Embryonic facial prominence (tissue), 1 donor: ENCODE results near the gene ANKS1B.
"Not testable (repeated sequence)": the region's sequence is repeated elsewhere in the genome, so short reads cannot be mapped to it uniquely, and the experiment has no call there.

ENCODE experiments used
- DNase-seq: peaks from one replicate; pipeline ENCODE4 v3.0.0-alpha.2; 2016; ENCODE audit errors: extremely low spot score

Gene ANKS1B

DNA sequence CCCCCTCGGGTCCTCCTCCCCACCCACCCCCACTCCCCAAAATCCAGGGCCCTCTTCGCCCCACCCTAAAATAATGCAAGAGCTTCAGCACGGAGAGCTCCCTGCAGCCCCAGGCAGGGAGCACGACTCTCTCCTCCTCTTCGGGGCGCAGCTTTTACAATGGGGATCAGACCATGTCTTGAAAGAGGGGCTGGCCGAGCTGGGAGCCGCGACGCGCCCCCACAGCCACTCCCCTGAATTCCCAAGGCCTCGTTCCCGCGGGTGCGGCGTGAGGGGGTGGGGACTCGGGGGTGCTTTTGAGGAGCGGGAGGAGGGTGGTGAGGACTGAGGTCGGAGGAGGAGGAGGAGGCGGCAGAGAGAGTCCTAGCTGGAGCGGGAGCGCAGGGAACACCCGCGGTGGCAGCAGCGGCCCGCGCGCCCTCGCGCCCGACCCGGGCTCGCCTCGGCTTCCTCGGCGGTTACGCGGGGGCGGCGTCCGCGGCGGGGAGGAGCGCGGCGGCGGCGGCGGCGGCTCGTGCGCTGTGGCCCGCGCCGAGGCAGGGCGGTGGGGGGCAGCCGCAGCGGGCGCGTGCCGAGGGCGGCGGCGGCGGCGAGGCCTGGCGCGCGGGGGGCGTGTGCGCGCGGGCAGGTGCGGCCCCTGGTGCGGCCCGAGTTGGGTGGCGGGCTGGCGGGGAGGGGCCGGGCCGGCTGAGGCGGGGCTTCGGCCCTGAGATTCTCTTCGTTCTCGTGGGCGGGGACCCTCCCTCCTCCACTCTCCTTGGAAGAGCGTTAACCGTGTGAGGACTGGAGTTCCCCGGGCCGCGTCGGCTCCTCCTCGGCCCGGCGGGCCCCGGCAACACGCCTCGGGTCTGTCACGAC, at the start of gene ANKS1B:
TSS of gene ANKS1B (minus strand) at position 666 of the 858 bp plus-strand sequence. CDS start 699 bp downstream, outside the sequence.
- no peak for DNase-seq

DNA sequence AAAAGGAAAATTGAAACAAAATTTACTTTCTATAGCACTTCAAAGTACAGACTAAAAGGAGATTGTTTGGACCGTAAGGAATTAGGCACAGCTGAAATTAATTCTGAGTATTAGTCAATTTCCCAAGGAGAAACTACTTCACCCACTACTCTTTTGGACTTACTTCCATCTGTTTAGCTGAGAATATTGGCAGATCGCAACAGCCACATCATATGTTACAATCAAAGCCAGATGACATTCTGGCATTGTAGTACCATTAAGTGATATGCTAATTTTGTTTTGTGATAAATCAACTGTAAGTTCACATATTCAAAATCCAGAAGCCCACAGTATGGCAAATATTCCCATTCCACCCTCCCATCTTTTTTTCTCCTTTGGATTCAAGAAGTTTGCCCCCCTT, 47.1 kb upstream of the ANKS1B start:
- no peak for DNase-seq

DNA sequence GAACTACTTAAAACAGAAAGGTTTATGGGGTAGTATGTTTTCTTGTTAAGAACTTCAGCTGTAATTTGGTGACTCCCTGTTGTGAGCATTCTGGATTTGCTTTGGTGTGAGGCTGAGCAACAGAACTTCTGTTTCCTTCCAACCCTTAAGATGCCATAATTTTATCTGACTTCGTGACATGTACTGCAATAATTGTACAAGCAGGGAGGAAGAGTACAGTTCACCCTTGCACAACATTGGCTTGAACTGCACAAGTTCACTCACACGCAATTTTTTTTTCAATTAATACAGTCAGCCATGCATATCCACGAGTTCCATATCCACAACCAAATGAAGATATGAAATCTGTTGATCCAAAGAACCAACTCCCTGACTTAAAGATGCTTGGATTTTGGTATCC, 42.9 kb upstream of the ANKS1B start:
- DNase-seq, result no peak

DNA sequence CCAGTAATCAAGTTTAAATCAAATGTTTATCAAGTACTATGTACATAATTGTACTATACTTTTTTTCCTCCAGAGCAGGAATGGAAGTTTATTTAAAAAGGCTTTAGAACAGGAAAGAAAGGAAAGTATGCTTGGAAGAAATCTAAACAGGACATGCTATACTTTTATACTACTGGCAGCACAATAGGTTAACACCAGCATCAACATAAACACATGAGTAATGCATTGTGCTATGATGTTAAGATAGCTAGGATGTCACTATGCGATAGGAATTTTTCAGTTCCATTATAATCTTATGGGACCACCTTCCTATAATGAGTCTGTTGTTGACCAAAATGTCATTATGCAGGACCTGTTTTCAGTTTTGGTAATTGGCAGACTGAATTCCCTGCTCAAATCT, 41.5 kb upstream of the ANKS1B start:
- no peak for DNase-seq

DNA sequence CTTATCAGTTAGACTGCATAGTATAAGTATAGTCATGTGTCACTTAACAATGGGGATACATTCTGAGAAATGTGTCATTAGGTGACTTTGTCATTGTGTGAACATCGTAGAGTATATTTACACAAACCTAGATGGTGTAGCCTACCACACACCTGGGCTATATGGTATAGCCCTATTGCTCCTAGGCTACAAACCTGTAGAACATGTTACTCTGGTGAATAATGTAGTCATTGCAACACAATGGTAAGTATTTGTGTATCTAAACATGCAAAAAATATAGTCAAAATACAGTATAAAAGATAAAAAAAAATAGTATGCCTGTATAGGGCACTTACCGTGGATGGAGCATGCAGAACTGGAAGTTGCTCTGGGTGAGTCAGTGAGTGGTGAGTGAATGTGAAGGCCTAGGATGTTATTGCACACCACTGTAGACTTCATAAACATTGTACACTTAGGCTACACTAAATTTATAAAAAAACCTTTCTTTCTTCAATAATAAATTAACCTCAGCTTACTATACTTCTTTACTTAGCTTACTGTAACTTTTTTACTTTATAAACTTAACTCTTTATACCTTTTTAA, 40.3 kb upstream of the ANKS1B start:
- DNase-seq, result no peak

DNA sequence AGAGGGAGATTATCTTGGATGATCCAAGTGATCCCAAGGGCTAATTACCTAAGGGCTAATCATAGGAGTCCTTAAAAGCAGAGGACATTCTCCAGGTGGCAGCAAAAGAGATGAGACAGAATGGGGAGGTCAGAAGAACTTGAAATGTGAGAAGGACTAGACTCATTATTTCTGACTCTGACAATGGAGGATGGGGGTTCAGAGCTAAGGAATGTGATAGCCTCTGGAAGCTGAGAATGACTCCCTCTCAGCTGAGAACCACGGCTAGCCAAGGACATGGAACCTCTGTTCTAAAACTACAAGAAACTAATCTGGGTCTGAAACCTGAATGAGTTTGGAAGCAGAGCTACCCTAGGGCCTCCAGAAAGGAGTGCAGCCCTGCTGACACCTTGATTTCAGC, 35.6 kb upstream of the ANKS1B start:
- DNase-seq, result no peak

DNA sequence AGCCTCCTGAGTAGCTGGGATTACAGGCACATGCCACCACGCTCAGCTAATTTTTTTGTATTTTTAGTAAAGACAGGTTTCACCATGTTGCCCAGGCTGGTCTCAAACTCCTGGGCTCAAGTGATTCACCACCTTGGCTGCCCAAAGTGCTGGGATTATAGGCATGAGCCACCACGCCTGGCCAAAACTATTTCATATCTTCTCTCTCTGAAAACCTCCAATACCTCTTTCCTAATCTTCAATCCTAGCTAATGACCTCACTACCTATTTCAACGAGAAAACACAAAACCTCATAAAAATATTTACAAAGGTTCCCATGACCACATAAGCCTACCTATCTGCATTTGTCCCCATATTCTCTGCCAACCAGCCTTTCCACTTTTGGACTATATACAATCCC, 32.3 kb upstream of the ANKS1B start:
- DNase-seq, result no peak

DNA sequence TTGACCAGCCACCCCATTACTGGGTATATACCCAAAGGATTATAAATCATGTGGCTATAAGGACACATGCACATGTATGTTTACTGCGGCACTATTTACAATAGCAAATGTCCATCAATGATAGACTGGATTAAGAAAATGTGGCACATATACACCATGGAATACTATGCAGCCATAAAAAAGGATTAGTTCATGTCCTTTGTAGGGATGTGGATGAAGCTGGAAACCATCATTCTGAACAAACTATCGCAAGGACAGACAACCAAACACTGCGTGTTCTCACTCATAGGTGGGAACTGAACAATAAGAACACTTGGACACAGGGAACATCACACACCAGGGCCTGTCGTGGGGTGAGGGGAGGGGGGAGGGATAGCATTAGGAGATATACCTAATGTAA, 31.6 kb upstream of the ANKS1B start:
- DNase-seq, result not testable (repeated sequence)

DNA sequence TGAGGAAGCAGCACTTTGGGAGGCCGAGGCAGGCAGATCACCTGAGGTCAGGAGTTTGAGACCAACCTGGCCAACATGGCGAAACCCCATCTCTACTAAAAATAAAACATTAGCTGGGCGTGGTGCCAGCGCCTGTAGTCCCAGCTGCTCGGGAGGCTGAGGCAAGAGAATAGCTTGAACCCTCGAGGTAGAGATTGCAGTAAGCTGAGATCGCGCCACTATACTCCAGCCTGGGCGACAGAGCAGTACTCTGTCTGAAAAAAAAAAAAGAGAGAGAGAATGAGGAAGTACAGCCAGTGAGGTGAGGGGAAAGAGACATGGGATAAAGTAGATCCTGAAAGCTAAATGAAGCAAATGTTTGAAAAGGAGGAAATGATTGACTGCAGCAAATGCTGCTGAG, 21.1 kb upstream of the ANKS1B start:
- not testable (repeated sequence) for DNase-seq

DNA sequence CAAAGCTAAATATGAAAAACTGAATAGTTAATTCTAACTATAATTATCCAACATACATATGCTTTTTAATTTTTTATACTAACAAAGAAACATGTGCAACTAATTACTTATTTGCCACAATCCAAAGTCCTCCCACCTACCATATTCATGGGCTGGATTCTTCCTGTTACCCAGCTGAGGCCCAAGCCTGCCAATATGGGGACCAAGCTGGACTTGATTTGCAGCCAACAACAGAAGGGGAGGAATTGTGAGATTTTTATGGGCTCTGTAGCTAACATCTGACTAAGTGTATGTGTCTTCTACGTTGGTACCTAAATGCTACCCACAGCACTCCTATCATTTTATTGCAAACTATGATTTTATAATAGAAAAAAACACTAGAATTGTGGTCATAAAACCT, 13.1 kb upstream of the ANKS1B start:
- DNase-seq, result no peak

DNA sequence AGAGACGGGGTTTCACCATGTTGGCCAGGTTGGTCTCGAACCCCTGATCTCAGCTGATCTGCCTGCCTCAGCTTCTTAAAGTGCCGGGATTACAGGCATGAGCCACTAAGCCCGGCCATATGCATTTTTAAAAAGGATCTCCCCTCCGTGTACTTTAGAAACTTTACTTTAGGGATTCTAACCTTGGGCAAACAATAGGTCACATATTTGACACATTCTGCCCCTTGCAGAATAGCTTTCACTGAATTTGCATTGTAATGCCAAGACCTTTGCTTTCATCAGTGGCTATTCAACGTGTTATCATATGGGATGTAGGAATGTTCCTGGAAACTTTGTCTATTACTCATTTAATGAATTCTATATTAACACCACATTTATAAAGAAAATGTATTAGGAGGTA, 11.4 kb upstream of the ANKS1B start:
- no peak for DNase-seq

DNA sequence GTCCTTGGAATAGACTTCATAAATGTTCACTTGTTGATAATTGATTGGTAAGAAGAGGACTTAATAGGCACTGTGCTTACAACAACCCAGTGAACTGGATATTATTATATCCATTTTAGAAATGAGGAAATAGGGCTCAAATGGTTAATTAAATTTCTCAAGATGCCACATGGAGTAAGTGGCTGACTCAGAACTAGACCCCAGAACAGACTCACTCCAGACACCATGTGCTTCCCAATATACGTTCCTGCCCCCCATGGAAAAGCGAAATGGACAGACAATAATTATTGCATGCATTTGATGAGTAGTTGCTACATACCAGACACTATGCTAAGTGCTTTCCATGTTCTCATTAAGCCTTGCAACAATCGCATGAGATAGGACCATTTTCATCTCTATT, 895 bp upstream of the ANKS1B start:
- no peak for DNase-seq

DNA sequence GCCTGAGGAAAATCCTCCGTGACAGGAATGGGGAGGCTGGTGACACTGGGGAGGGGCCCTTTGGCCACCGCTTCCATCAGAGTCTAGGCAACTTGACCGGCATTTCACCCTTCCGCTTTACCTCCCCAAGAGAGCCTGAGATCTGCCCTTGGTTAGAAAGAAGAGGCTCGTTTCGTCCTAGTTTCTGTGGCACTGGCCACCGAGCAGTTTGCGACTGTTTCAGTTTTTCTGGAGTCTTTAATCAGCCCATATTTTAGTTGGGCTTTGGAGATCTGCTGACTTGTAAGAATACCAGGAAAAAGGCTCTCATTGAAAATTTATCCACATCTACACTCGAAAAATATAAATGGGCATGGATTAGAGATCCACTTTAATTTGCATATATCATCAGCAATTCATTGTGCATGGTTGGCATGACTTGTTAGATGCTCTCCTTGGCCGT, 414 bp upstream of the ANKS1B start:
- DNase-seq, result no peak

DNA sequence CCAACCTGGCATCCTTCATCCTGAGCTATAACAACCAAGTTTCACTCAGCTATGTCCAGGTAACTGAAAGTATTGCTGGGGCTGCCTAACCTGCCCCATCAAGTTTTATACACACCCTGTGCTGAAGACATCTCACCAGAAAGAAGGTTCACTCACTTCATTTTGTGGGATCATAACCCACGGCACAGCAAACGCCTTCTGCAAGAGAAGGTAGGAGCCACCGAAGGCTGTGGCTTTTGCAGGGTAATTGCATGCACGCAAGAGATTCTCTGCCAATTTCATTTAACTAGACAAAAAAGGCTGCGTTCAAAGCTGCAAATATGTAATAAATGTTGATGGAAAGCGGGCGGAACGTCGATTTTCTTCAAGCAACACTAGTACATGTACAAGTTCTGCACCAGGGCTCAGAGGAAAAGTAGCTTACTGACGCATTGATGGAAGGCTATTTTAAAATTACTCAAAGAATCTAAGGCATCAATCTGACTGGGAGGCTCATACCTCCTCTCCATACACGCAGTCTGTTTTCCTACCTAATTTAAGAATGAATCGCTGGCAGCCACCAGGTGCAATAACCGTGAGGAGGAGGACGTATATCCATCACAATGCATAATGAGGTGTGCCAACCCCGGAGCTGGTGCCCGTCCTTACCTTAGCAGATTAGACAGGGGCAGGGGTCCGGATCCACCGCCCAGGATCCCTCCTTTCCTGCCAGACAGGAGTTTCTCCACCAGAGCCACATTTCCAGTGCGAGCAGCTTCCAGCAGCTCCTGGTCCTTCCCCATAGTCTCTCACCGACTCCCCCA, 1.1 kb downstream of the ANKS1B start:
- DNase-seq, result no peak

DNA sequence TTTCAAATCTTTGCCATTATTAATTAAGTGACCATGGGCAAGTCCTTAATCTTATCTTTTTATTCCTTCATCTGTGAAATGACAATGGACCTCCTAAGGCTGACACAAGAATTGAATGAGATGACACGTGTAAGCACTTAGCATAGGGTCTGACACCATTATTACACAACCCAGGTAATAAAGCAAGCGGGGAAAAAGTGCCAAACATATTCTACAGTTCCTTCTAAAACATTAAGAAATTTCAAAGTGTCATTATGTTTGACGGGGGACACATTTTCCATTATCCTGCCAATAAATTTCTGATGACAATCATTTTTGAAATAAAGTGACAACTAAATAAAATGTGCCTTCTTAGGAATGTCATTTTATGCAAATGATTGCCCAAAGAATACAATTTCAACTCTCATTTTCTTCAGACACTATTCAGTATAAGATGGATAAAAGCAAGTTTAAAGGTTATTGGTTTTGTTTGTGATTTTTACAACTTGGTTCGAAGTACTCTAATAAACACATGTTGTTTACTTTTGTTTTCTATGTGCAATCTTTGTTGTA, 3.0 kb downstream of the ANKS1B start:
- DNase-seq, result no peak

DNA sequence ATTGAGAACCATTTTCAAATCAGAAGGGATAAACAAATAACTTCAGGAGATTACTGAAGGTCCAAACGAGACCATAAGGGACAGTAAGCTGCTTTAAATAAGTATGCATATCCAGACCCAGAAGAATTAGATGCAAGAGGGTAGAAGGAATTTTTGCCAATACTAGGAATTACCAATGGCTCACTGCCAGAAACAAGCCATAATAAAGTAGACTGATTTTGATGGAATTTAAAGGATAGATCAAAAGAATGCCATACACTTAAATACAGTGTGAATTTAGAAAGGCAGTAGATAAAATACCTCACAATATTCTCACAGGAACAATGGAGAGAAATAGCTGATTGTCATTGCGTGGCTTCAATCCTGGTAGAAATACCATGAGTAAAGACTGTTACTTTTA, 5.3 kb downstream of the ANKS1B start:
- DNase-seq, result no peak

DNA sequence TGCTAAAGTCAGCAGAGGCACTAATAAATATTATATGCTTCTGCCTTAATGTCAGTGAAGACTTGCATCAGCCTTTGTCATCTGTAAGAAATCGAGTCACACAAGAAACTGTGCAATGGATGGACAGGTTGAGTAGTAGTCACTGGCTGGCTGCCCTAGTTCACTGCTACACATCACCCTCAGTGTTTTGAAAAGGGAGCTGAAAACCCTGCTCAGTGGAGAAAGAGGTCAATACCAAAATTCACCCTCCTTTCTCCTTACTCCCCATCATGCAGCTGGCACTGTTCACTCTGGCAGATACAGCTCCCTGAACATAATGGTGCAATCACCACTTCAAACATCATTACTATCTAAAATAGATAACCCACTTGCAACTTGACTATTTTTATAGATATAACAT, 6.6 kb downstream of the ANKS1B start:
- DNase-seq, result no peak

DNA sequence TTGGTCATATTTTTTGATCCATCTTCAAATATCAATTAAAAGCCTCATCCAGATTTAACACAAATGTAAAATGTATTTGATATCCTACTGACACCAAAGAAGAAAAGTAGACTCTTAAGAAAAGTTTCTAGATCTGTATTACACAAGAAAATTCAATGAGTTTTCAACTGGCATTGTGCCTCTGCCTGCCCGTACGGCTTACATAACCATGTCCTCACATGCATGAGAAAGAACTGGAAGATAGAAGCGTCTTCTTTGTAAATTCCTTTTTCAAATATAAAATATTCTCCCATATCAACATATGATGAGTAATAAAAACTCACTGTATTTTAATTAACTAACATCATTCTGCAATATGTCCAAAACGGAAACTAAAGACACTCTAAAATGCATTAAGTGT, 7.2 kb downstream of the ANKS1B start:
- no peak for DNase-seq

DNA sequence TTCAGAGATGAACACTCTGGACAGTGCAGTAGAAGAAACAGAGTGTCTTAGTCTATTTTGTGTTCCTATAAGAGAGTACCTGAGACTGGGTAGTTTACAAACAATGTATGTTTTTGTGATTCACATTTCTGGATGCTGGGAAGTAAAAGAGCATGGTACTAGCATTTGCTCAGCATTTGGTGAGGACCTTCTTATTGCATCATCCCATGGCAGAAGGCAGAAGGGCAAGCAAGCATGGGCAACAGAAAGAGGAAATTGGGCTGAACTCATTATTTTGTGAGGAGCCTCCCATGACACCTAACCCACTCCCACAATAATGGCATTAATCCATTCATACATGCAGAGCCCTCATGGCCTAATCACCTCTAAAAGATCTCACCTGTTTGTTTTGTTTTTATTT, 8.0 kb downstream of the ANKS1B start:
- DNase-seq, result no peak

DNA sequence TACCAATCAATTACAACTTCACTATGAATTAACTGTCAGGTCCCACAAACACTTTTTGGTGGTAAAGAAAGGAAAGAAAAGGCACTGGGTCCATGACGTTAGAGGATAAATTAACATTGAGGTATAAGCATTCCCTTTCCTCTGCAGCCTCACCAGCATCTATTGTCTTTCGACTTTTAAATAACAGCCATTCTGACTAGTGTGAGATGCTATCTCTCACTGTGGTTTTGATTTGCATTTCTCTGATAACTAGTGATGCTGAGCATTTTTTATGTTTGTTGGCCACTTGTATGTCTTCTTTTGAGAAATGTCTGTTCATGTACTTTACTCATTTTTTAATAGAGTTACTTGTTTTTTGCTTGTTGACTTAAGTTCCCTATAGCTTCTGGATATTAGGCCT, 9.4 kb downstream of the ANKS1B start:
- no peak for DNase-seq

DNA sequence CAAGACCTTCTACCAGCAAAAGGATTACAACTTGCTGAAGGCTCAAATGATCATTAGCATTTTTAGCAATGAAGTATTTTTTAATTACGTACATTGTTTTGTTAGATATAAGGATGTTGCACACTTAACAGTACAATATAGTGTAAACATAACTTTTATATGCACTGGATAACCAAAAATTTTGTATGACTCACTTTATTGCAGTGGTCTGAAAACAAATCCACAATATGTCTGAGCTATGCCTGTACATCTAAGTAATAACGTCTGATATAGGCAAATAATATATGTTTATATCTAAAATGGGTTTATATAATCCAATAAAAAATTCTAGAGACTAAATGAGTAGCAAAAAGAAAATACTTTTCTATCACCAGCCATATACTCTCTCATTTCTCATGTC, 10.6 kb downstream of the ANKS1B start:
- no peak for DNase-seq

DNA sequence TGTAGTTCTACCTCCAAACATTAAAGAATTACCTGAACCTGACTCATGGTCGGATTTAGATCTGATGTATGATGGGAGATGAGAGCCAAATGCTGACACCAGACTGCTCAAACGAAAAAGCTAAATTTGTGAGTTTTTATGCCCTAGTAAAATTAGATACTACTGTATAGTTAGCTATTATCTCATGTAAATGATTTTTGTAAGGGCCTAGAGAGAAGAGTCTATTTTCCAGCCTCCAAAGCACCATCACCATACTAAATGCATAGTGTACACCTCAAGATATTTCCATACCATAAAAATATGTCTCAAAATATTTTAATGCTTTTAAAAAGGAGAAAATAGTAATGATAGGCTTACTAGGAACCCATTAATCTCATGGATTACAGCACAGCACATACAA, 18.3 kb downstream of the ANKS1B start:
- DNase-seq, result no peak
